Fibroblast of skin of back (primary cell): ENCODE results near the gene ITFG2.

Experiments
- DNase-seq: peaks from one replicate; pipeline ENCODE4 v3.0.0-alpha.2; 2013

The ITFG2 gene

GRCh38 chr12:2795291-2796186 lies 16.9 kb upstream of the ITFG2 start:
- peak; percentile 67 for DNase-seq

GRCh38 chr12:2796187-2796666 lies 16.2 kb upstream of the ITFG2 start:
- no peak for DNase-seq

GRCh38 chr12:2797721-2798418 lies 14.6 kb upstream of the ITFG2 start:
- no peak for DNase-seq

GRCh38 chr12:2800046-2800570 lies 12.4 kb upstream of the ITFG2 start:
- DNase-seq: no peak

DNA sequence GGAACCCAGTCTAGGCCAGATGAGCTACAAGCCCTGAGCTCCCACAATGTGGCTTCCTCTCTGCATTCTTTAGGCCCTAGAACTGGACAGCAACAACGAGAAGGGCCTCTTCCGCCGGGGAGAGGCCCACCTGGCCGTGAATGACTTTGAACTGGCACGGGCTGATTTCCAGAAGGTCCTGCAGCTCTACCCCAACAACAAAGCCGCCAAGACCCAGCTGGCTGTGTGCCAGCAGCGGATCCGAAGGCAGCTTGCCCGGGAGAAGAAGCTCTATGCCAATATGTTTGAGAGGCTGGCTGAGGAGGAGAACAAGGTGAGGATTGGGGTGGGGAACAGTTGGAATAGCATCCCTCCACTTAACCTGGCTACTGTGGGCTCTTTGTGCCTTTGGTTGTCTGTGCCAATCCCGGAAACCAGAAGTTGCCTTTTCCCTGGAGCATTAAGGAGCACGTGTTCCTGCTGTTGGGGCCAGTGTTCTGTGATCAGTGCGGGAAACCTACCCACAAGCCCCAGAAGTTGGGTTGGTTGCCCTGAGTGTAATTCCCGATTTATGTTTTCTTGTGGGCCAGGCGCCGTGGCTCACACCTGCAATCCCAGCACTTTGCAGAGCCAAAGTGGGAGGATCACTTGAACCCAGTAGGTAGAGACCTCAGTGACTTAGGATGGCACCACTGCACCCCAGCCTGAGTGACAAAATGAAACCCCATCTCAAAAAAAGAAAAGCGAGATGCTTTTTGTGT lies 11.3 kb upstream of the ITFG2 start:
- no peak for DNase-seq

DNA sequence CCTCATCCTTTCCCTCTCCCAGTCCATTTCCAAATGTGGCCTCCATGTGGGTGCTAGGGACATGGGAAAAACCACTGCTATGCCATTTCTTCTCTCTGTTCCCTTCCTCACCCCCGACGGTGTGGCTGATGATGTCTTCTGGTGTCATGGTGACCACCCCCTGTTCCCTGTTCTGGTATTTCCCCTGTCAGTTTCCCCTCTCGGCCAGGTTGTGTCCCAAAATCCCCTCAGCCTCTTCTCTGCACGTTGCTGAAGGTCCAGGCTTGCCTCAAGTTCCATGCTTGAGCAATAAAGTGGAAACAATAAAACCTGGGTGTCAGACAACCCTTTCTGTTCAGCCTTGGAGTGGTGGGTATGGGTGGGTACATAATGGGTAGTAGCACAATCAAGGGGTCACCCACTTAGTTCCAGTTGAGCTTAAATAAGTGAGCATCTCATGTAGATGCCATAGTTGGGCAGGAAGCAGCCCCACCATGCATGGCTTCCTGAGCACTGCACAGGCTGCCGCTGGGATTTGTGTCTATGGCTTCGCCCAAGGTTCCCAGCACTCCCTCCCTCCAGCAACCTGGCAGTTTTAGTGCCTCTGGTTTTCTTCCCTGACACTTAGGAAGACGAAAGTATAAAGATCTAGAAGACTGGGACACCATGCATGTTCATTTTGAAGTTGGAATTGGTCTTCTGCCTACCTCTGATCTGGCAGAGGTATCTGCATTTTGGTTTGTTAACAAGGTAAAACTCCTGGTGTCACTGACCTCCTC lies 8.7 kb upstream of the ITFG2 start:
- no peak for DNase-seq

DNA sequence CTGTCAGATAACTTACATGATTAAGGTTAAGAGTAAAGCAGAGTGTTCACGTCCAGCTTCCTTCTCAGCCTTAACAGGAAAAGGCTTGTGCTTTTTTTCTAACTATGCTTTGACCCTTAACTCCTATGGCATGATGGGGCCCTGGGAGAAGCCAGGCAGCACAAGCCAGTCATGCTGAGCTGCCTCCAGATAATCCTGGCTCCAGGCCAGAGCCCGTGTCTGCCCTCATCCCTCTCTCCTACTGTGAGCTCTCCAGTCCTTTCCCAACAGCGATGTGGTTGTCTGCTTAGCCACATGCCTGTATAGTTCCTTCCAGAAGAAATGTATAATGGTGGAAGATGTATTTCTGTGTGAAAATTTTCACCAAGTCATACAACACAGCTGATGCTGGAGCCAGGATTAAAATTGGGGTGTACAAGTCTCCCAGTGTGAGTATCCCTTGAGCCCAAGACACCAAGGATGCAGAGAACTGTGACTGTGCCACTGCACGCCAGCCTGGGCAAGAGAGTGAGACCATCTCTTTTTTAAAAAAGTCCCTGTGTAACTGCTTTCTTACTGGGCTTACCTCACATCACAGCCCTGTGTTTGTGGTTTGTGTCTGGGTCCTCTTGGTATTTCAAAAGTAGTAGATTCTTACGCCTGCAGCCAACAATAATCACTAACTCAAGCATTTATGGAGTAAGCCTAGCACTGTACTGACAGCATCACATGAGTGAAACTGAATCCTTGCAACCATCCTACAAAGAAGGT lies 7.9 kb upstream of the ITFG2 start:
- DNase-seq: peak; percentile 65

DNA sequence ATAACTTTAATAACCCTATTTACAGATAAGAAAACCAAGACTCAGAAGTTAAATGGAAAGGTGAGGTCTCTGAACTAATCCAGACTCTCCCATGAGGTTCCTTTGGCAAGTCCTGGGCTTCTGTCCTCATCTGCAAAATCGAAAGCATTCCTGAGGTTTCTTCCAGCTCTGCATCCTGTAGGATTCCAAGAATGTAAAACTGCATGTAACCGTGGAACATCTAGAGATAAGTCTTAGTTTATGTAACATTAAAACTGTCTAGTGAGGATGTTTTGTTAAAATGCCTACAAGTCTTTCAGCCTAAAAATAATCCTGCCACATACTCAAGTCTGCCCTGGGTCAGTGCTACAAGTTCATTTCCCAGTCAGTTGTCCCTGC lies 7.3 kb upstream of the ITFG2 start:
- DNase-seq: peak; percentile 67

GRCh38 chr12:2806700-2807099 lies 5.8 kb upstream of the ITFG2 start:
- no peak for DNase-seq

DNA sequence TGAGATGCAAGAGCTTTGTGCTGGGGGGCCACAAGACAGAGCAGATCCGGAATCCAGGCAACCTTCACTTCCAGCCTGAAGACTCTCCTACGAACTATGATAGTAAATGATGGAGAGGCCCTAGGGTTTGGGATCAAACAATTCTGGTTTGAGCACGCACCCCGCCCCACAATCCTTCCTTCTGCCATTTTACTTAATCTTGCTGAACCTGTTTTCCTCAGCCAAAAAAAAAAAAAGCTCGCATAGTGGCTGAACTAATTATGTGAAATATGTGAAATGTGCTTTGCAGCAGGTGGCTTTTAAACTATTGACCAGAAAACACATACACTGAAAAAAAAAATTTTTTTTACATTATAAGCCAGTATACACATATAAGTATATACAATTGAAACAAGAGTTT lies 667 bp upstream of the ITFG2 start:
- DNase-seq: no peak

DNA sequence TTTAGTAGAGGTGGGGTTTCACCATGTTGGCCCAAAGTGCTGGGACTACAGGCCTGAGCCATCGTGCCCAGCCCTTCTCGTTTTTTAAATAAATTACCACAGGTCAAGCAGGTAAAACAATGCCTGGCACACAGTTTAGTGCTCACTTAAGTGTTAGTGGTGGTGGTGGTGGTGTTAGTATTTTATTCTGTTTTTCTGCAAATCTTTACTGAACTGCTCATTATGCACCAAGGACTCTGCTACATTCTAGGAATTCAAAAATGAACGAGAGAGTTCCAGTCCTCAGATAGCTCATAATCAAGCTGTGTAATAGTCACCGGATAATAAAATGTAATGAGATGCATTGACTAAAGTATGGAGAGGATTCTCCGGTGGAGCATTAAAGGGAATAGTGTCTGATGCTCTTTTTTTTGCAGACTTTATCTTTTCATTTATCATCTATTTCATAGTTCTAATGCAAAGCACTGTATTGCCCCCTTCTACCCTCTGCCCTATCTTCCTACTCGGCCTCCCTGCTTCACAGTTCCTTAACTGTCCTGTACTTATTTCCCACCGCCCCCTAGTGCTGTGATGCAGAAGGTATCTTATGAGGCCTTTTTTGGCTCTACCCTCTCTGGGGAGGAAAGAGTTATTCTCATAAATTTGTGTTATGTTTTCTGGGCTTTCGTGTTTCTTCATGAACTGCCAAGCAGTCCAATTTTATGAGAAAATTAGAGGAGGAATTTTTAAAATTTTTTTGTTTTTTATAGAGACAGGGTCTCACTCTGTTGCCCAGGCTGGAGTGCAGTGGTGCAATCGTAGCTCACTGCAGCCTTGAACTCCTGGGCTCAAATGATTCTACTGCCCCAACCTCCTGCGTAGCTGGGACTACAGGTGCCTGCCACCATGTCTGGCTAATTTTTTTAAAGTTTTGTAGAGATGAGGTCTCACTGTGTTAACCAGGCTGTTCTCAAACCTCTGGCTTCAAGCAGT lies 1.0 kb downstream of the ITFG2 start:
- DNase-seq: peak; percentile 81

DNA sequence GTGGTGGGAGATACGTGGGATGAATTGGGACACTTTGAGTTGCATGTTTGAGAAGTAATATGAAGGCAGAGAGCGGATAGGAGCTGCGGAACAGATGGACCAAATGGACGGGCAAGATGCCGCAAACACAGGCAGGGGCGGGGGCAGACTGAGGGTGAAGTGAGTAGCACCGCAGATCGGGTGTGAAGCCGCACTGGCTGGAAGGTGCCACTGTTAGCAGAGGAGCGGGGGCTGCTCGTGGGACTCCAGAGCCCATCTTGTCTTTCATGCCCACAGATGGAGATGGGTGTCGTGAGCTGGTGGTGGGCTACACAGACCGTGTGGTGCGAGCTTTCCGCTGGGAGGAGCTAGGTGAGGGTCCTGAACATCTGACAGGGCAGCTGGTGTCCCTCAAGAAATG lies 7.3 kb downstream of the ITFG2 start:
- DNase-seq: no peak

- no peak for DNase-seq
These were observed 8.0 kb downstream of the ITFG2 start for GRCh38 chr12:2820432-2820831.

DNA sequence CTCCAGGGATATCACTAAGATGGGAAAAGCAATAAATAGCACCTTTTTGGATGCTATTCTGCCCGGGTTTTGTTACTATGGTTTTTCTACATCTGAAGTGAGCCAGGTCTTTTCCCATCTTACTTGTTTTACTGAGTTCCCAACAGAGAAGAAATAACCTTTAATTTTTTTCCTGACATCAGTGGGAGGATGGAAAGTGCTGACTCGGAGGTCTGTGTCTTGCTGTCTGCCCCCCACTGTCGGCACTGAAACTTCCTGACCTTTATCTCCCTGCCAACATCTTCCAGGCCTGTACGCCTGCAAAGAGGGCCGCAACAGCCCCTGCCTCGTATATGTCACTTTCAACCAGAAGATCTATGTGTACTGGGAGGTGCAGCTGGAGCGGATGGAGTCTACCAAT lies 11.0 kb downstream of the ITFG2 start:
- no peak for DNase-seq

DNA sequence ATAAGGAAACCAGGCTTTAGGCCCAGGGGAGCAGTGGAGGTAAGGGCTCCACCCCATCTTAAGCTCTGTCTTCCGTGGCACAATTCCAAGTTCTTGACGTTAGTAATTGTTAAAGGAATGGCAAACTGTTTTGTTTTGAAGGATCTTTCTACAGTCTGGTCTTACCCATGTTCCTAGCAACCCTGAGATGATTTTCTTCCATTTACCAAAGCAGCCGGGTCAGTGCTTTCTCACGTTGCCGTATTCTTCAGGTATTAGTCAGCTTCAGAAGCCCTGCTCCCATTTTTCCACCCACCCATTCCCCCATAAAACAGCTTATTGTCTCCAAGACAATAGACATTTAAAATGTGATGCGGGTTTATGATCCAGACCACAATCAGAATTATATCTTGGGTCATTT lies 12.1 kb downstream of the ITFG2 start:
- DNase-seq: no peak

- no peak for DNase-seq
These were observed 12.7 kb downstream of the ITFG2 start for GRCh38 chr12:2825132-2825531.

- no peak for DNase-seq
These were observed 13.6 kb downstream of the ITFG2 start for GRCh38 chr12:2826036-2826435.

GRCh38 chr12:2826721-2827515 lies 14.4 kb downstream of the ITFG2 start:
- DNase-seq: no peak

GRCh38 chr12:2829275-2829674 lies 16.8 kb downstream of the ITFG2 start:
- DNase-seq: no peak
